CD4-positive, alpha-beta T cell (primary cell): ENCODE measurements around the gene KCNJ4. TPM values are rescaled to one million over a fixed set of nuclear protein-coding genes. Genes with fewer than 3 reads are reported as not detected.

Experiments used
- ATAC-seq: fragments of 200-7000 bp; cut with Tn5 transposase; one replicate; pipeline ENCODE4 v1.10.0; 2022; ENCODE audit warnings: mild to moderate bottlenecking; ENCODE audit not compliant: poor library complexity
- CTCF ChIA-PET: fragments of 350-600 bp; sonication (Branson Sonifier 250); formaldehyde crosslinking; loops from one replicate; lab custom pipeline; 2021; ENCODE audit warnings: antibody characterized with exemption, inconsistent platforms; lab: Charles Lee
- POLR2A ChIA-PET: fragments of 350-600 bp; sonication (Branson Sonifier 250); formaldehyde crosslinking; loops from one replicate; lab custom pipeline; 2021; ENCODE audit warnings: antibody characterized with exemption, inconsistent platforms; lab: Charles Lee
- DNase-seq, 14 experiments: peaks; one replicate each; pipeline ENCODE4 v3.0.0-alpha.2; 2013 to 2020; ENCODE audit warnings: mixed read lengths in 2 of 14
- H3K27ac ChIP-seq, 2 donors: one replicate each; pipeline versions ENCODE4 v1.5.1 to v1.7.0; 2013; ENCODE audit warnings: low read length in 2 of 2, low read depth in 1 of 2, mild to moderate bottlenecking in 1 of 2
- H3K27me3 ChIP-seq, 2 experiments: 1 replicate in 1 of 2; 2 replicates in 1 of 2; pipeline versions ENCODE4 v1.6.1 to v1.7.0; 2013; ENCODE audit warnings: low read length in 2 of 2, control low read depth in 1 of 2, mild to moderate bottlenecking in 1 of 2, moderate library complexity in 1 of 2; ENCODE audit not compliant: insufficient read depth in 2 of 2, control insufficient read depth in 1 of 2
- H3K36me3 ChIP-seq: one replicate; pipeline ENCODE4 v1.6.1; 2013; ENCODE audit warnings: low read length, control low read depth; ENCODE audit not compliant: insufficient read depth
- H3K4me1 ChIP-seq: one replicate; pipeline ENCODE4 v1.6.1; 2013; ENCODE audit warnings: low read length, control low read depth; ENCODE audit not compliant: insufficient read depth
- H3K4me3 ChIP-seq: one replicate; pipeline ENCODE4 v1.5.1; 2013; ENCODE audit warnings: mild to moderate bottlenecking, low read length, moderate library complexity
- H3K9me3 ChIP-seq, 2 experiments: 1 replicate in 1 of 2; 2 replicates in 1 of 2; pipeline versions ENCODE4 v1.6.1 to v1.7.0; 2013; ENCODE audit warnings: low read length in 2 of 2, mild to moderate bottlenecking in 2 of 2, control low read depth in 1 of 2, moderate library complexity in 1 of 2; ENCODE audit not compliant: control insufficient read depth in 1 of 2, insufficient read depth in 1 of 2
- H3K27ac Mint-ChIP-seq: one replicate; pipeline ENCODE4 v1.8.0; 2020; ENCODE audit warnings: mixed read lengths
- H3K27me3 Mint-ChIP-seq: one replicate; pipeline ENCODE4 v1.8.0; 2021; ENCODE audit warnings: mixed read lengths
- H3K36me3 Mint-ChIP-seq: one replicate; pipeline ENCODE4 v1.8.0; 2021; ENCODE audit warnings: low read depth, mixed read lengths
- H3K4me1 Mint-ChIP-seq: one replicate; pipeline ENCODE4 v1.8.0; 2021; ENCODE audit warnings: low read depth, mixed read lengths
- H3K4me3 Mint-ChIP-seq: one replicate; pipeline ENCODE4 v1.8.0; 2020; ENCODE audit warnings: mild to moderate bottlenecking, mixed read lengths
- H3K9me3 Mint-ChIP-seq: one replicate; pipeline ENCODE4 v1.8.0; 2020; ENCODE audit warnings: mixed read lengths
- intact Hi-C, 2 experiments: fragments of 100-400 bp; cut with DNase I in 1 of 2; cut with micrococcal nuclease in 1 of 2; formaldehyde crosslinking; loops; one replicate each; pipeline versions ENCODE4 v1.15.1 to v1.9.0; 2023 to 2025; cut with DNase I, micrococcal nuclease
- total RNA-seq, 174 experiments: library from RNA in 2 of 174; stranded (reverse) in 2 of 174; gene quantifications; one replicate each; pipeline ENCODE4 v1.2.3 and lab custom pipeline; 2021 to 2026
- TF ChIP-seq, protein P1 (sequence below): fragments of 200-600 bp; IDR thresholded peaks from one replicate; pipeline ENCODE4 v1.8.0; 2022; ENCODE audit warnings: antibody characterized with exemption, mild to moderate bottlenecking

The KCNJ4 gene
- total RNA-seq, 2 experiments from 2014 or later: not detected

DNA sequence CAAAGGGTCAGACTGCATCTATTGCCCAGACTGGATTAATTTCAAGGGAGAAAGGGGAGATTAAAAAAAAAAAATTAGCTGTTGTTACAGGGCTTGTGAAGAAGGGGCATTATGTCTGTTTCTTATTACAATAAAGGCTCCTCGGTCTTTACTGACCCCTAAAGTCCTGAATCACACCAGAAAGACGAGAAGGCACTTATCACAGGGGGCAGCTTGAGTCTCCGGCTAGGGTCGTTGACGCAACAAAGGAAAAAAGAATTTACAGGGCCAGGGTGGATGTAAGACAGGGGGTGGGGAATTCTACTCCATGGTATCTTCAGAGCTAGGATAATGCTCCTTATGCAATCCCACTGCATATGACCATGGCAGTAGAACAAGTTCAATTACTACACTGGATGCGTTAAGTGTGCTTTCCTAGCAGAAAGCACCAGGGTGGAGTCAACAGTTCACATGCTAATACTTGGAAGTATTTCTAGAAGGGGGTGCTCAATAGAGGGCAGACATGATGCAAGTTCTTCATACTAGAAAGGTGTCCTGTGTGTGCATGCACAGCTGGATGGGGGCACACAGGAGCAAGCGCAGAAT is 34.7 kb upstream of the KCNJ4 start:
- H3K27me3 Mint-ChIP-seq: no peaks in the 10 kb centered on the region
- H3K4me3 Mint-ChIP-seq: peak overlapping the region; percentile 6
- ChIA-PET POLR2A (interaction anchor here (0.9 to 2.9 kb wide), 5 partner anchors 8 to 81 kb away, joined by 3 to 15 read pairs (median 6); partner anchors contain the start of gene DMC1), CTCF (interaction anchor here (1.2 to 1.7 kb wide), 2 partner anchors 9 to 12 kb away, joined by 3 to 5 read pairs; no protein-coding TSS in a partner anchor)
- TF ChIP-seq, protein P1, sequence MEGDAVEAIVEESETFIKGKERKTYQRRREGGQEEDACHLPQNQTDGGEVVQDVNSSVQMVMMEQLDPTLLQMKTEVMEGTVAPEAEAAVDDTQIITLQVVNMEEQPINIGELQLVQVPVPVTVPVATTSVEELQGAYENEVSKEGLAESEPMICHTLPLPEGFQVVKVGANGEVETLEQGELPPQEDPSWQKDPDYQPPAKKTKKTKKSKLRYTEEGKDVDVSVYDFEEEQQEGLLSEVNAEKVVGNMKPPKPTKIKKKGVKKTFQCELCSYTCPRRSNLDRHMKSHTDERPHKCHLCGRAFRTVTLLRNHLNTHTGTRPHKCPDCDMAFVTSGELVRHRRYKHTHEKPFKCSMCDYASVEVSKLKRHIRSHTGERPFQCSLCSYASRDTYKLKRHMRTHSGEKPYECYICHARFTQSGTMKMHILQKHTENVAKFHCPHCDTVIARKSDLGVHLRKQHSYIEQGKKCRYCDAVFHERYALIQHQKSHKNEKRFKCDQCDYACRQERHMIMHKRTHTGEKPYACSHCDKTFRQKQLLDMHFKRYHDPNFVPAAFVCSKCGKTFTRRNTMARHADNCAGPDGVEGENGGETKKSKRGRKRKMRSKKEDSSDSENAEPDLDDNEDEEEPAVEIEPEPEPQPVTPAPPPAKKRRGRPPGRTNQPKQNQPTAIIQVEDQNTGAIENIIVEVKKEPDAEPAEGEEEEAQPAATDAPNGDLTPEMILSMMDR: no peak
- no peaks in the 10 kb centered on the region for H3K27me3 ChIP-seq
- H3K27ac Mint-ChIP-seq: peak overlapping the region; percentile 63
- intact Hi-C loops: loop anchor here in 1 of 2 experiments (2.0 kb wide), 1 partner anchor 17 kb away; the partner anchor contains the start of gene DDX17
- DNase-seq: no peak
- no peaks in the 10 kb centered on the region for H3K9me3 Mint-ChIP-seq
- no peak overlapping the region for H3K4me3 ChIP-seq
- ATAC-seq: no peak
- H3K36me3 ChIP-seq: peaks cover 98% of the 10 kb centered on the region
- H3K4me1 ChIP-seq: peaks cover 14% of the 10 kb centered on the region
- peaks cover 64% of the 10 kb centered on the region for H3K4me1 Mint-ChIP-seq
- peaks cover 97% of the 10 kb centered on the region for H3K36me3 Mint-ChIP-seq
- no peak overlapping the region for H3K27ac ChIP-seq
- H3K9me3 ChIP-seq: no peaks in the 10 kb centered on the region

DNA sequence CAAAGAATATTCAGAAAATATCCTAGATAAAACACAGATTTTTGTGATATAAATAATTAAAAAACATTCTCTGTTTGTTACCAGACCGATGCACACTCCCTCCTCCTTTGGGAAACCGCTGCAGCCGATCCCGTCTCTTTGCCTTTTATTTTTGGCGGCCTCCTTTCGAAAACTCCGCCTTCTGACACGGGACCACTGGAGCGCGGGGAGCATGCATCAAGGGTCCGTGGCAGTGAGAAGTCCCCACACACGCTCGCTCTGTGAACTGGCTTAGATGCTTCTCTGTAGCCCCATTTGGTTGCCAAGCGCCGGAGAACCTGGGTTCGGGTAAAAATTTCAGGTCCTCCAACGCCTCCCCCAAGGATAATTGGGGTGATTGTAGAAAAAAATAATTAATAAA is 34.1 kb upstream of the KCNJ4 start:
- H3K4me3 ChIP-seq: no peak overlapping the region
- CTCF ChIA-PET: interaction anchor here (1.2 kb wide), 1 partner anchor 12 kb away, joined by 3 read pairs; no protein-coding TSS in a partner anchor
- no peaks in the 10 kb centered on the region for H3K27me3 ChIP-seq
- DNase-seq (no peak), ATAC-seq (no peak)
- H3K4me1 ChIP-seq: peaks cover 13% of the 10 kb centered on the region
- POLR2A ChIA-PET: interaction anchor here (1.2 to 2.9 kb wide), 2 partner anchors 8 to 81 kb away, joined by 3 to 13 read pairs; partner anchors contain the start of gene DMC1
- TF ChIP-seq, protein P1: no peak
- Mint-ChIP-seq H3K27ac (peak overlapping the region; percentile 63), H3K27me3 (no peaks in the 10 kb centered on the region), H3K36me3 (peaks cover 97% of the 10 kb centered on the region), H3K9me3 (no peaks in the 10 kb centered on the region), H3K4me3 (no peak overlapping the region), H3K4me1 (peaks cover 63% of the 10 kb centered on the region)
- H3K9me3 ChIP-seq: no peaks in the 10 kb centered on the region
- peaks cover 98% of the 10 kb centered on the region for H3K36me3 ChIP-seq
- intact Hi-C loops: no loop called here
- no peak overlapping the region for H3K27ac ChIP-seq

- no peaks in the 10 kb centered on the region for H3K27me3 Mint-ChIP-seq
- ChIA-PET CTCF (no interaction called here), POLR2A (interaction anchor here (0.9 to 1.7 kb wide), 3 partner anchors 10 to 17 kb away, joined by 3 to 4 read pairs (median 3); no protein-coding TSS in a partner anchor)
- Histone ChIP-seq H3K36me3 (peaks cover 98% of the 10 kb centered on the region), H3K4me3 (no peak overlapping the region), H3K9me3 (no peaks in the 10 kb centered on the region), H3K4me1 (peaks cover 13% of the 10 kb centered on the region), H3K27me3 (no peaks in the 10 kb centered on the region), H3K27ac (no peak overlapping the region)
- no peaks in the 10 kb centered on the region for H3K9me3 Mint-ChIP-seq
- TF ChIP-seq, protein P1: no peak
- no peak for ATAC-seq
- H3K36me3 Mint-ChIP-seq: peaks cover 97% of the 10 kb centered on the region
- no peak overlapping the region for H3K4me3 Mint-ChIP-seq
- H3K27ac Mint-ChIP-seq: peak overlapping the region; percentile 41
- intact Hi-C loops: no loop called here
- H3K4me1 Mint-ChIP-seq: peaks cover 68% of the 10 kb centered on the region
- no peak for DNase-seq
Observed at GRCh38 chr22:38487946-38488345, 32.9 kb upstream of the KCNJ4 start.
